Germinal center (tissue), 1 donor: ENCODE data around the gene ASB10.

Experiments
- DNase-seq: peaks from one replicate; pipeline ENCODE4 v3.0.0; 2012; ENCODE audit warnings: mixed read lengths, low spot score

ASB10 gene

DNA sequence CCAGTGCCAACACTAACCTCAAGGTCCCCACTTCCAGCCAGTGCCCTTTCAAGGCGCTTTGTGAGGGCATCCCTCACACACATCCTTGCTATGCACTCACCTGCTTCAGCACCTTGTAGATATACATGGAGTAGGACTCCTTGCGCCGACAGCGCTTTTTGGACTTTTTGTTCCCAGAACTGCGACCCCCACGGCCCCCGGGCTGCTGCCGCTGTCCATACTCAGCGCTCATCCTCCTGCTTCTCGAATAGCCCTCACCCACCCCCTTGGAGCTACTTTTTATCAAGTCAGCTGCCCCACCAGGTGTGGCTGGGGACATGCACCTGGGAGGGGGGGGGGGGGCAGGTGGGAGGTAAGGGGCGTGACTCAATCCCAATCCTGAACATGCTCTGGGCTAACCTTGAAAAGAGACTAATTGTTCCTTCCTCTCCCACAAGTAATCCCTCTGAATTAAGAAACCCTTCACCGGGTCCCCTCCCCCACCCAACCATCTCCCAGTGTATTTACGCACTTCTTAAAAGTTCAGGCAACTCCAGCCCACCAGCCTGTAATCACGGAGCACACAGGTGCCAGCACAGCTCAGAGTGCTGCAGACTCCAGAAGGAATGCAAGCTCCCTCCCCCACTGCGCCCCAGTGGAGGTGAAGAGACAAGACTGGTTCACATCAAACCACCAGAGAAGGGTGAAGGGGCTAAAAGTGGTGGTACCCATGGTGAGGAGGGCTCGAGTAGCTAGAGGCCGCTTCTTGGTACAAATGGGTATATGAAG is 23.2 kb upstream of the ASB10 start, which contains the start of gene H2BK1:
TSS of gene H2BK1 (minus strand) at position 402 of the 768 bp plus-strand sequence. CDS start at position 232, 170 bp downstream.
- no peak for DNase-seq

DNA sequence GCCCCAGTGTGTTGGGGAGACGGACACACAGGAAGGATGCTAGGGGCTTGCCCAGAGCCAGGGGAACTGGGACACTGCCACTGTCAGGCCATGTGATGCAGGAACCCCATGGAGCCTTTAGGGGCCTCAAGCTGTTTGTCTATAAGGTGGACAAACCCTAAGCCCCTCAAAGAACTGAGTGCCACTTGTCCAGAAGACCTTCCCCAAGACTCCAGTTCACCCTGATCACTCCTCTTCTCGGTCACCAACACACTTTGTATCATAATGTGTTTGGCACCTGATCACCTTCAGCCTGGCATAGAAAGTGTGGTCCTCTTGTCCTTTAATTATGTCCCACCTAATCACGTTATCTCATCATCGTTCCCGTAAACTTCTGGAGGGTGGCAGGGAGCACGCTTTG is 22.5 kb upstream of the ASB10 start:
- no peak for DNase-seq

DNA sequence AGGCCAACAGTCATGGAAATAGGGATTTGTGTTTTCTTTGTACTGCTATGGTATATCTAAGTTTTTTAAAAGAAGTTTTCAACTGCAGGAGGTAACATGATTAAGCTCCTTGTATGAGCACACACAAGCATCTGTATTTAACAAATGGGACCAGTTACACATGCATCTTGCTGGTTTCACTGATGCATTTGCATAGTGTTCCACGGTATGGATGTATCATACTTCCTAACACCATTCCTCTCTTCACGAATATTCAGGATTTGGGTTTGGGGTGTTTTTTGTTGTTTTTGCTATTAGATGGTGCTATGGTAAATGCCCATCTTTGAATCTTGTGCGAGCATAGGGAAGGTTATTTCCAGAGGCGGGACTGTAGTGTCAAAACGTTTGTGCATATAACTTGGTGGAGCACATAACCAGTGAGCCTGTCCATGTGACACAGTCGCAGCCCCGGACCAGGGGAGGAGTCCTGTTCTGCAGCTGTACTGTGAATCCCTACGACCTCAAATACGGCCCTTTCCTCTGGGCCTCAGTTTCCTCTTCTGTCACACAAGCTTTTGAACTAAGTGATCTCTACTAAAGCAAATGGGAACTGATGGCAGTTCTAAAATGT is 21.3 kb upstream of the ASB10 start:
- no peak for DNase-seq

DNA sequence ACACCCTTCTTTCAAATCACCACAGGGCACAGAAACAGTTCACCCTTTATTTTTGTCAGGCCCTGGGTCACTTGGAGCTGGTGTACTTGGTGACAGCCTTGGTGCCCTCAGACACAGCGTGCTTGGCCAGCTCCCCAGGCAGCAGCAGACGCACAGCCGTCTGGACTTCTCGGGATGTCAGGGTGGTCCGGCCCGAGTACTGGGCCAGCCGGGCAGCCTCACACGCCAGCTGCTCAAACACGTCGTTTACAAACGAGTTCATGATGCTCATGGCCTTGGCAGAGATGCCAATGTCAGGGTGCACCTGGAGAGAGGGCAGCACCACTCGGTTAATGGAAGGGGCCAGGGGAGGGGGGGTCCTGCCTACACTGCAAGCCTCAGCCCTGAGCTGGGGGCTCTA is 20.8 kb upstream of the ASB10 start:
- DNase-seq, result no peak

DNA sequence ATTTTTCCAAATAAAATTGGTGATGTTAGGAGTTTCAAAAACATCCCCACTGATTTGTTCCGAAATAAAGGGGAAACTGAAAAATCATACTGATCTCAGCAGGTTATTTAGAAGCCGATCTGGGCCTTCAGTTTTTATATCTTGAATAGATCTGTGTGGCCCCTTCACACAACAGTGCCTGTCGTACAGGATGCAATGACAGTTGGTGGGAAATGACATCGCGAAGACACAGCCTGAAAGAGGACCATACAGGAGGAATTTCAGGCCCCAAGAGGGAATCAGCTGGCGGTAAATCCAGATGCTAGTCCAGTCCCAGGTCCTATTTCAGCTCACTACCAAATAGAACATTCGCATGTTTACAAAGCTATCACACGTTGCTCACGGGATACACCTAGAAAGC is 20.3 kb upstream of the ASB10 start:
- no peak for DNase-seq

- no peak for DNase-seq
These were observed 19.9 kb upstream of the ASB10 start for GRCh38 chr7:151206914-151207313.

- DNase-seq, result no peak
These were observed 18.7 kb upstream of the ASB10 start for GRCh38 chr7:151205730-151206129.

GRCh38 chr7:151204383-151205032 is 17.5 kb upstream of the ASB10 start:
- no peak for DNase-seq

DNA sequence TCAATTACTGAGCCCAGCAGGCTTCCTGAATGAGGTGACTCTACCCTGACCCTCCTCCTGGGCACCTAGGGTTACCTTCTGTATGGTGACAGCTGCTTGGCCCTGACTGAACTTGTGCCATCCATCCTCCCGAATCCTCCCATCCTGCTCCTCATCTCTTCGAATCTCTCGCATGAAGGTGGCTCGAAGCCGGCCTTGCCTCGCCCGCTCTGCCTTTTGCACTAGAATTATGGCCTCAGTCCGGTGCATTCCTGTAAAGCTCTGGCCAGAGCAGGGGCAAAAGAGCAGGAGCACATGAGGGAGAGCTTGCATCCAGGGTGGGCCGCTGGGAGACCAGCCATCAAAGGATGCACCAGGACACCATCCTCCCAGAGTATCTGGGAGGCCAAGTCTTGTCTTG is 15.8 kb upstream of the ASB10 start:
- no peak for DNase-seq

DNA sequence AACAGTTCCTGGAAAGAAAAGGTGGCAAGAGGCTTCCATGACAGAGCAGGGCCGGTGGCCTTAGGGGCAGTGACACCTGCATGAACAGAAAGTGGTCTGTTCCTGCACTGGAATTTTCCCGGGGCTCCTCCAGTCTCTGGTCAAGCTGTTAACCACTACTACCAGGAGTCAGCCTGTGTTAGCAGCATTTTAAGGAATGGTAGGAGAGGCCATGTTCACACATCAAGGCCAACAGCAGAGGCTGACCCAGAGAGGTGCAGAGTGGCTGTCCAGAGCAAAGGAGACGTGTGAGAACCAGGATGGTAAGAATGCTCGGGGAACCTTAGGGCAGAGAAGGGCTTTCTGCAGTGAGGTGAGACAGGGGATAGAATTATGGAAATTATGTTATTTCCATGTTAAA is 14.7 kb upstream of the ASB10 start:
- DNase-seq, result no peak

DNA sequence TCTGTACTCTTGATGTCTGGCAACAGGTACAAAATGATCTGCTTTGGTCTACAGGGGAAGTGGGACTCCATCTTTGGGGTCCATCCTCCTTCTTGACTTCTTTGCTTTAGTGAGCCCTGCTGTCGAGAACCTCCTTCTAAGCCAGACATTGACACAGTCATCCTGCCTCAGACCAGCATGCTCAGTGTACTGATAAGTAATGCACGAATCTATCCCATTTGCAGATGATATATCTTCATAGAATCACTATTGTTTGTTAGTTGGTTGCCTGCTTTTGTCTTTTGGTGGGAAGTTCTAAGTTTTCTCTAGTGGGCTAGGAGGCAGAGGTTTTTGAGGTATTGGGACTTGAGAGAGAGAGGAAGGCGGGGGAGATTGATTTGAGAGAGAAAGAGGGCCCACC is 14.3 kb upstream of the ASB10 start:
- no peak for DNase-seq

DNA sequence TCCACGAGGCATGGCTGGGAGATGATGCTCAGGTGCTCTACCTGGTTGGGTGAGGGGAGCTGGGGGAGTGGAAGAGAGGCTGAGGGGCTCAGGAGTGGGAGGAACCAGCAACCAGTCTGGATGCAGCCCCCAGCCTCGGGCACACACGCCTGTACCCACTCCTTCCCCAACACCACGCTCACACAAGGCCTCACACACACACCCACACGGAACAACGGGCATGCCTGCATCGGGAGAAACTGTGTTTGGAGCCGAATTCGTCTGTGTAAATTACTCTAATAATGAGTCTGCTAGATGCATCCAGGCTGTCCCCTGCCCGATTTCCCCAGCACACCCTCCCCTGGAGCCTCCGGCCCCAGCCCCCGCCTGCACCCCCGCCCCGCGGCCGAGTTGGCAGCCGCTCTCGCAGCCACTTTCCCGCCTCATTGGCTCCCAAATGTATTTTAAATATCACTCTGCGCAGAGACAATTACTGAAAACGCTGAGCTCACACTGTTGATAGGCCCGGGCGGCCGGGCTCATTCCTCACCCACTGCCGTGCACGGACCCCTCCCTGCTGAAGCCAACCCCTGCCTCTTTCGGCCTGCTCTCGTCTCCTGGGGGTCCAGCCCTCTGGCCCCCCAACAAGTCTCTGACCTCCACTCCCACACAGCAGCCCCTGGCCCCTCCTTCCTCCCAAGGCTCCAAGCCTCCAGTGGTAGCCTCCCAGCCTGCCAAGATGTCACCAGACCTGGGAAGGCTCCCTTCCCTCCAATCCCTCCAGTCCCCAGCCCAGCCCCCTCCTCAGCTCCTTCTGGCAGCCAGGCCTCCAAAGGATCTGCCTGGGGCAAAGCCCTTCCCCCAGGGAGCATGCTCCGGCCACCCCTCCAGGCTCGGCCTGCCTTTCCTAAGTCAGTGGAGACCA is 12.1 kb upstream of the ASB10 start:
- no peak for DNase-seq

GRCh38 chr7:151197932-151198331 is 10.9 kb upstream of the ASB10 start:
- DNase-seq, result no peak

- no peak for DNase-seq
These were observed 8.8 kb upstream of the ASB10 start for GRCh38 chr7:151195616-151196450.

- DNase-seq, result no peak
These were observed 7.1 kb upstream of the ASB10 start for GRCh38 chr7:151194188-151194587.

- no peak for DNase-seq
These were observed 6.3 kb upstream of the ASB10 start for GRCh38 chr7:151193203-151193978.

- no peak for DNase-seq
These were observed 5.0 kb upstream of the ASB10 start for GRCh38 chr7:151192002-151192539.

GRCh38 chr7:151191544-151191943 is 4.5 kb upstream of the ASB10 start:
- no peak for DNase-seq

DNA sequence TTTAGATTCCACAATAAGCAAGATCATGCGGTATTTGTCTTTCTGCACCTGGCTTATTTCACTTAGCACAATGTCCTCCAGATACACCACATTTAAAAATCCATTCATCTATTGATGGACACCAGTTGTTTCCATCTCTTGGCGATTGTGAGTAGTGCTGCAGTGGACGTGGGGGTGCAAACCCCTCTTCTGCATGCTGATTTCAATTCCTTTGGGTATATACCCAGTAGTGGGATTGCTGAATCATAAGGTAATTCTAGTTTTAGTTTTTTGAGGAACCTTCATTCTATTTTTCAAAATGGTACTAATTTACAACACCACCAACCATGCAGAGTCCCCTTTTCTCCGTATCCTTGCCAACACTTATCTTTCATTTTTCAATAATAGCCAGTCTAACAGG is 2.0 kb upstream of the ASB10 start:
- no peak for DNase-seq

GRCh38 chr7:151188252-151188542 is 1.1 kb upstream of the ASB10 start:
- no peak for DNase-seq
